Nephron progenitor cell (in vitro differentiated cells): ENCODE data around the gene MAGEF1.

ENCODE experiments used
- DNase-seq: peaks from one replicate; pipeline ENCODE4 v3.0.0; 2021
- H3K27ac Mint-ChIP-seq: 2 replicates; pipeline ENCODE4 v1.8.0; 2021; ENCODE audit warnings: mild to moderate bottlenecking, moderate library complexity, mixed read lengths
- H3K27me3 Mint-ChIP-seq: 2 replicates; pipeline ENCODE4 v1.8.0; 2021; ENCODE audit warnings: mild to moderate bottlenecking, low read depth, mixed read lengths; ENCODE audit not compliant: poor library complexity
- H3K36me3 Mint-ChIP-seq: 2 replicates; pipeline ENCODE4 v1.8.0; 2021; ENCODE audit warnings: low read depth, mixed read lengths
- H3K4me1 Mint-ChIP-seq: 2 replicates; pipeline ENCODE4 v1.8.0; 2021; ENCODE audit warnings: mixed read lengths
- H3K4me3 Mint-ChIP-seq: 2 replicates; pipeline ENCODE4 v1.8.0; 2021; ENCODE audit warnings: mild to moderate bottlenecking, moderate library complexity, mixed read lengths
- H3K9me3 Mint-ChIP-seq: 2 replicates; pipeline ENCODE4 v1.8.0; 2021; ENCODE audit warnings: mild to moderate bottlenecking, moderate library complexity, mixed read lengths
- CTCF ChIP-seq: fragments of 200-600 bp; sonication (generic); IDR thresholded peaks from 2 replicates; pipeline ENCODE4 v1.5.0; 2021; ENCODE audit warnings: antibody characterized with exemption

The MAGEF1 gene

DNA sequence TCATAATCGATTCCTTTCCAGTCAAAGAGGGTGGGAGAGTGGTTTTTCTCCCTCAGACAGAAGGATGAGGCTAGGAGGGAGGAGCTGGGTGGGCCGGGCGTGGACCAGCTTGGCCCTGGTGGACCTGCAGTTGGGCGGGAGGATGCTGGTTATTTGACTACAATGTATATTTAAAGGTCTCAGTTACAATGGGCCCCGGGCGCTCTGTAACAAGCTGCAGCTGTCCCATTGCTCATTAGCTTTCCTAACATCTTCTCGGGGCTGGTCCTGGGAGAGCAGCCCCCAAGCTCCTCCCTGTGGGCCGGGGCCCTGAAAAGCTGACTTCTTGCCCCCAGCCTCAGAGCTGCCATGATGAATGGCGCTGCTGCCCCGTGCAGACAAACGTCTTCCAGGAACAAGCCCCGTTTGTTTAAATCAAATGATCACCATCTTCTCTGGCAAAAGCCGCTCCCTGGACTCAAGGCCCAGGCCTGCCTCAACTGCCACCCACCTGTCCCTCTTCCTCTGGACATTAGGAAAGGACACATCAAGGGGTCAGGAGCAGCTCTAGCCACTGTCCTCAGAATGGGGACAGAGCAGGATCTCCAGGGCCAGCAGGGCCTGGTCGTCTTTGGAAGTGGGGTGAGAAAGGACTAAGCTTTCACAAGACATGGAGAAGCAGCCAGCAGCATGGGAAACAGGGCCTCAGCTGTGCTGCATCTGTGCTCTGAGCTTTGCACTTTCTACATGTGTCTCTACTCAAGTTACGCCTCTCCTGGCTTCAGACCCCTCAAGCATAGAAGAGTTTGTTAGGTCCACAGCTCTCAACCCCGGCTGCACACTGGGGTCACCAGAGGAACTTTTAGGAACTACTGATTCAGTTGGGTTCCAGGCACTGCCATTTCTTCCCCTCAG, 38.6 kb downstream of the MAGEF1 start:
- Mint-ChIP-seq H3K27me3 (peaks cover 28% of the 10 kb centered on the region), H3K9me3 (no peaks in the 10 kb centered on the region), H3K4me3 (no peak overlapping the region)

GRCh38 chr3:184672335-184672734, 39.5 kb downstream of the MAGEF1 start:
- peaks cover 58% of the 10 kb centered on the region for H3K4me1 Mint-ChIP-seq
- no peak overlapping the region for H3K4me3 Mint-ChIP-seq
- H3K27me3 Mint-ChIP-seq = peaks cover 28% of the 10 kb centered on the region
- TF ChIP-seq CTCF = no peak
- H3K27ac Mint-ChIP-seq = no peak overlapping the region
- no peak for DNase-seq
- H3K9me3 Mint-ChIP-seq = no peaks in the 10 kb centered on the region
- H3K36me3 Mint-ChIP-seq = no peaks in the 10 kb centered on the region

More for the DNA sequence above, 38.6 kb downstream of the MAGEF1 start:
- H3K27ac Mint-ChIP-seq = peak overlapping the region; percentile 83
- no peaks in the 10 kb centered on the region for H3K36me3 Mint-ChIP-seq
- TF ChIP-seq CTCF = no peak
- H3K4me1 Mint-ChIP-seq = peaks cover 67% of the 10 kb centered on the region
- no peak for DNase-seq

- H3K4me1 Mint-ChIP-seq = peaks cover 56% of the 10 kb centered on the region
- DNase-seq = no peak
- no peak overlapping the region for H3K27ac Mint-ChIP-seq
- H3K36me3 Mint-ChIP-seq = no peaks in the 10 kb centered on the region
- no peak for TF ChIP-seq CTCF
- no peak overlapping the region for H3K4me3 Mint-ChIP-seq
- H3K27me3 Mint-ChIP-seq = peaks cover 35% of the 10 kb centered on the region
- H3K9me3 Mint-ChIP-seq = no peaks in the 10 kb centered on the region
These were observed 41.7 kb downstream of the MAGEF1 start for GRCh38 chr3:184670091-184670602.

DNA sequence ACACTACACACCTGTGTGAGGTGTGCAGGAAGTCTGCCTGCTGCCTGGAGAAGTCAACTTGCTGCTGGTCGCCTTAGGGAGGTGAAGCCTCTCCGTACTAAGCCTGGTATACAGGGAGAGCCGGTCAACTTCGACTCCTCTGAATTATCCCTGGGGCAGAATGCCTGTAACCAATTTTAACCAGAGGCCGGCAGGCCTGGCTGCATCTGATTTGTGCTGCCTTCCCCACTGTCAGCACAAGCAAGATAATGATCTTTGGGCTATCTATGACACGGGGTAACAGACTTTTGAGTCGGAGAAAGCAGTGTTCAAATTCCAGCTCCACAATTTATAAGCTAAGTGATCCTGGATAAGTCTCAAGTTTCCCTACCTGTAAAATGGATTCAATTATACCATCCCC, 42.3 kb downstream of the MAGEF1 start:
- H3K9me3 Mint-ChIP-seq = no peaks in the 10 kb centered on the region
- H3K4me3 Mint-ChIP-seq = no peak overlapping the region
- no peak for DNase-seq
- H3K36me3 Mint-ChIP-seq = no peaks in the 10 kb centered on the region
- H3K27ac Mint-ChIP-seq = no peak overlapping the region
- TF ChIP-seq CTCF = no peak
- H3K4me1 Mint-ChIP-seq = peaks cover 52% of the 10 kb centered on the region
- H3K27me3 Mint-ChIP-seq = peaks cover 39% of the 10 kb centered on the region

GRCh38 chr3:184666442-184666841, 45.4 kb downstream of the MAGEF1 start:
- Mint-ChIP-seq H3K4me1 (peaks cover 45% of the 10 kb centered on the region), H3K27me3 (peaks cover 49% of the 10 kb centered on the region), H3K36me3 (no peaks in the 10 kb centered on the region), H3K27ac (no peak overlapping the region), H3K4me3 (no peak overlapping the region), H3K9me3 (no peaks in the 10 kb centered on the region)
- DNase-seq = no peak
- no peak for TF ChIP-seq CTCF

- peaks cover 49% of the 10 kb centered on the region for H3K27me3 Mint-ChIP-seq
- peaks cover 52% of the 10 kb centered on the region for H3K4me1 Mint-ChIP-seq
- no peak overlapping the region for H3K27ac Mint-ChIP-seq
- H3K4me3 Mint-ChIP-seq = no peak overlapping the region
- no peak for TF ChIP-seq CTCF
- DNase-seq = no peak
- H3K36me3 Mint-ChIP-seq = no peaks in the 10 kb centered on the region
- no peaks in the 10 kb centered on the region for H3K9me3 Mint-ChIP-seq
These were observed 46.8 kb downstream of the MAGEF1 start for GRCh38 chr3:184665101-184665500.
